Activated naive CD8-positive, alpha-beta T cell treated with anti-CD3 and anti-CD28 coated beads for 36 hours (primary cell): ENCODE results near the gene MACROD2. TPM values are rescaled to one million over a fixed set of nuclear protein-coding genes. Genes with fewer than 3 reads are reported as not detected.

ENCODE experiments used
- DNase-seq: peaks from one replicate; pipeline ENCODE4 v3.0.0; 2021
- H3K27ac Mint-ChIP-seq: one replicate; pipeline ENCODE4 v1.8.0; 2022; ENCODE audit warnings: mild to moderate bottlenecking, moderate library complexity, mixed read lengths
- H3K27me3 Mint-ChIP-seq: one replicate; pipeline ENCODE4 v1.8.0; 2022; ENCODE audit warnings: mild to moderate bottlenecking, mixed read lengths
- H3K36me3 Mint-ChIP-seq: one replicate; pipeline ENCODE4 v1.8.0; 2021; ENCODE audit warnings: mild to moderate bottlenecking, mixed read lengths
- H3K4me1 Mint-ChIP-seq: one replicate; pipeline ENCODE4 v1.8.0; 2021; ENCODE audit warnings: mixed read lengths
- H3K4me3 Mint-ChIP-seq: one replicate; pipeline ENCODE4 v1.8.0; 2022; ENCODE audit warnings: mild to moderate bottlenecking, moderate library complexity, mixed read lengths
- H3K9me3 Mint-ChIP-seq: one replicate; pipeline ENCODE4 v1.8.0; 2022; ENCODE audit warnings: mixed read lengths
- total RNA-seq, 2 experiments: library from RNA; stranded (reverse); gene quantifications; one replicate each; pipeline ENCODE4 v1.2.3, GENCODE V29; 2021

MACROD2 gene
- total RNA-seq, 2 experiments from 2014 or later: 0.12 to 0.14 TPM

- H3K27me3 Mint-ChIP-seq: no peaks in the 10 kb centered on the region
- no peak for DNase-seq
- no peaks in the 10 kb centered on the region for H3K4me1 Mint-ChIP-seq
- H3K9me3 Mint-ChIP-seq: peaks cover 1% of the 10 kb centered on the region
- H3K4me3 Mint-ChIP-seq: no peak overlapping the region
- no peaks in the 10 kb centered on the region for H3K36me3 Mint-ChIP-seq
- H3K27ac Mint-ChIP-seq: no peak overlapping the region
Measured at GRCh38 chr20:14599613-14600012, 604.3 kb downstream of the MACROD2 start.

GRCh38 chr20:14600527-14600926 is 605.2 kb downstream of the MACROD2 start:
- H3K27me3 Mint-ChIP-seq: no peaks in the 10 kb centered on the region
- H3K27ac Mint-ChIP-seq: no peak overlapping the region
- no peak for DNase-seq
- H3K36me3 Mint-ChIP-seq: no peaks in the 10 kb centered on the region
- H3K9me3 Mint-ChIP-seq: no peaks in the 10 kb centered on the region
- H3K4me3 Mint-ChIP-seq: no peak overlapping the region
- no peaks in the 10 kb centered on the region for H3K4me1 Mint-ChIP-seq

- no peak overlapping the region for H3K27ac Mint-ChIP-seq
- H3K4me3 Mint-ChIP-seq: no peak overlapping the region
- H3K4me1 Mint-ChIP-seq: no peaks in the 10 kb centered on the region
- no peaks in the 10 kb centered on the region for H3K27me3 Mint-ChIP-seq
- no peaks in the 10 kb centered on the region for H3K36me3 Mint-ChIP-seq
- no peak for DNase-seq
- peaks cover 3% of the 10 kb centered on the region for H3K9me3 Mint-ChIP-seq
Measured at GRCh38 chr20:14604143-14604542, 608.8 kb downstream of the MACROD2 start.

- no peak for DNase-seq
- H3K4me3 Mint-ChIP-seq: no peak overlapping the region
- no peaks in the 10 kb centered on the region for H3K4me1 Mint-ChIP-seq
- no peaks in the 10 kb centered on the region for H3K36me3 Mint-ChIP-seq
- H3K9me3 Mint-ChIP-seq: peaks cover 5% of the 10 kb centered on the region
- no peaks in the 10 kb centered on the region for H3K27me3 Mint-ChIP-seq
- no peak overlapping the region for H3K27ac Mint-ChIP-seq
Measured at GRCh38 chr20:14609328-14610221, 614.3 kb downstream of the MACROD2 start.

GRCh38 chr20:14611479-14611878 is 616.2 kb downstream of the MACROD2 start:
- DNase-seq: no peak
- no peaks in the 10 kb centered on the region for H3K36me3 Mint-ChIP-seq
- no peaks in the 10 kb centered on the region for H3K4me1 Mint-ChIP-seq
- H3K9me3 Mint-ChIP-seq: peaks cover 7% of the 10 kb centered on the region
- no peak overlapping the region for H3K27ac Mint-ChIP-seq
- H3K4me3 Mint-ChIP-seq: no peak overlapping the region
- no peaks in the 10 kb centered on the region for H3K27me3 Mint-ChIP-seq

- DNase-seq: no peak
- H3K4me1 Mint-ChIP-seq: no peaks in the 10 kb centered on the region
- no peaks in the 10 kb centered on the region for H3K36me3 Mint-ChIP-seq
- peaks cover 7% of the 10 kb centered on the region for H3K9me3 Mint-ChIP-seq
- no peak overlapping the region for H3K4me3 Mint-ChIP-seq
- no peak overlapping the region for H3K27ac Mint-ChIP-seq
- no peaks in the 10 kb centered on the region for H3K27me3 Mint-ChIP-seq
Measured at GRCh38 chr20:14612391-14612790, 617.1 kb downstream of the MACROD2 start.

GRCh38 chr20:14616003-14616402 is 620.7 kb downstream of the MACROD2 start:
- Mint-ChIP-seq H3K27ac (no peak overlapping the region), H3K4me3 (no peak overlapping the region), H3K9me3 (peaks cover 4% of the 10 kb centered on the region), H3K27me3 (no peaks in the 10 kb centered on the region), H3K36me3 (no peaks in the 10 kb centered on the region), H3K4me1 (no peaks in the 10 kb centered on the region)
- DNase-seq: no peak

- Mint-ChIP-seq H3K4me1 (no peaks in the 10 kb centered on the region), H3K9me3 (peaks cover 4% of the 10 kb centered on the region), H3K4me3 (no peak overlapping the region), H3K27ac (no peak overlapping the region), H3K36me3 (no peaks in the 10 kb centered on the region), H3K27me3 (no peaks in the 10 kb centered on the region)
- no peak for DNase-seq
Measured at GRCh38 chr20:14617123-14617522, 621.8 kb downstream of the MACROD2 start.

GRCh38 chr20:14619411-14619810 is 624.1 kb downstream of the MACROD2 start:
- Mint-ChIP-seq H3K9me3 (peaks cover 3% of the 10 kb centered on the region), H3K27ac (no peak overlapping the region), H3K4me1 (no peaks in the 10 kb centered on the region), H3K36me3 (no peaks in the 10 kb centered on the region), H3K4me3 (no peak overlapping the region), H3K27me3 (no peaks in the 10 kb centered on the region)
- no peak for DNase-seq

GRCh38 chr20:14622796-14623195 is 627.5 kb downstream of the MACROD2 start:
- H3K27ac Mint-ChIP-seq: no peak overlapping the region
- peaks cover 2% of the 10 kb centered on the region for H3K9me3 Mint-ChIP-seq
- no peaks in the 10 kb centered on the region for H3K27me3 Mint-ChIP-seq
- no peak overlapping the region for H3K4me3 Mint-ChIP-seq
- no peaks in the 10 kb centered on the region for H3K4me1 Mint-ChIP-seq
- no peaks in the 10 kb centered on the region for H3K36me3 Mint-ChIP-seq
- no peak for DNase-seq

GRCh38 chr20:14631011-14631410 is 635.7 kb downstream of the MACROD2 start:
- H3K27me3 Mint-ChIP-seq: no peaks in the 10 kb centered on the region
- H3K4me3 Mint-ChIP-seq: no peak overlapping the region
- no peak for DNase-seq
- H3K9me3 Mint-ChIP-seq: peaks cover 1% of the 10 kb centered on the region
- H3K27ac Mint-ChIP-seq: no peak overlapping the region
- H3K36me3 Mint-ChIP-seq: no peaks in the 10 kb centered on the region
- H3K4me1 Mint-ChIP-seq: no peaks in the 10 kb centered on the region

- peaks cover 1% of the 10 kb centered on the region for H3K9me3 Mint-ChIP-seq
- no peaks in the 10 kb centered on the region for H3K36me3 Mint-ChIP-seq
- no peak overlapping the region for H3K27ac Mint-ChIP-seq
- no peaks in the 10 kb centered on the region for H3K4me1 Mint-ChIP-seq
- H3K4me3 Mint-ChIP-seq: no peak overlapping the region
- no peak for DNase-seq
- no peaks in the 10 kb centered on the region for H3K27me3 Mint-ChIP-seq
Measured at GRCh38 chr20:14632906-14633305, 637.6 kb downstream of the MACROD2 start.

GRCh38 chr20:14633507-14633906 is 638.2 kb downstream of the MACROD2 start:
- H3K4me1 Mint-ChIP-seq: no peaks in the 10 kb centered on the region
- H3K27ac Mint-ChIP-seq: no peak overlapping the region
- H3K4me3 Mint-ChIP-seq: no peak overlapping the region
- peaks cover 1% of the 10 kb centered on the region for H3K9me3 Mint-ChIP-seq
- DNase-seq: no peak
- no peaks in the 10 kb centered on the region for H3K36me3 Mint-ChIP-seq
- no peaks in the 10 kb centered on the region for H3K27me3 Mint-ChIP-seq

GRCh38 chr20:14634665-14635064 is 639.3 kb downstream of the MACROD2 start:
- DNase-seq: no peak

GRCh38 chr20:14637441-14637840 is 642.1 kb downstream of the MACROD2 start:
- peaks cover 5% of the 10 kb centered on the region for H3K9me3 Mint-ChIP-seq
- H3K27ac Mint-ChIP-seq: no peak overlapping the region
- no peak for DNase-seq
- H3K27me3 Mint-ChIP-seq: no peaks in the 10 kb centered on the region
- no peak overlapping the region for H3K4me3 Mint-ChIP-seq
- H3K4me1 Mint-ChIP-seq: no peaks in the 10 kb centered on the region
- no peaks in the 10 kb centered on the region for H3K36me3 Mint-ChIP-seq

More at GRCh38 chr20:14634665-14635064, 639.3 kb downstream of the MACROD2 start:
- Mint-ChIP-seq H3K4me1 (no peaks in the 10 kb centered on the region), H3K36me3 (no peaks in the 10 kb centered on the region), H3K27me3 (no peaks in the 10 kb centered on the region), H3K27ac (no peak overlapping the region), H3K9me3 (peaks cover 1% of the 10 kb centered on the region), H3K4me3 (no peak overlapping the region)

- no peaks in the 10 kb centered on the region for H3K4me1 Mint-ChIP-seq
- H3K36me3 Mint-ChIP-seq: no peaks in the 10 kb centered on the region
- H3K4me3 Mint-ChIP-seq: no peak overlapping the region
- no peak overlapping the region for H3K27ac Mint-ChIP-seq
- DNase-seq: no peak
- no peaks in the 10 kb centered on the region for H3K27me3 Mint-ChIP-seq
- H3K9me3 Mint-ChIP-seq: peaks cover 3% of the 10 kb centered on the region
Measured at GRCh38 chr20:14643146-14643545, 647.8 kb downstream of the MACROD2 start.
